ENCODE measurements around the gene CTCFL.

GRCh38 chr20:57535297-57535696, 10.4 kb upstream of the CTCFL start:
- TF ChIP-seq SIN3A (IDR thresholded peaks at IDR 0.05; ENCODE audit: borderline replicate concordance, insufficient read depth, low read length) (no peak), POLR2AphosphoS5 (IDR thresholded peaks at IDR 0.05; ENCODE audit: low read depth, low read length) (no peak), TAF1 (IDR thresholded peaks at IDR 0.05; ENCODE audit: borderline replicate concordance, insufficient read depth, low read length) (no peak), FOXP2 (optimal IDR thresholded peaks at IDR 0.05; ENCODE audit: borderline replicate concordance, extremely low read depth, extremely low read length, insufficient read depth) (no peak)
- TF ChIP-seq, protein P1, sequence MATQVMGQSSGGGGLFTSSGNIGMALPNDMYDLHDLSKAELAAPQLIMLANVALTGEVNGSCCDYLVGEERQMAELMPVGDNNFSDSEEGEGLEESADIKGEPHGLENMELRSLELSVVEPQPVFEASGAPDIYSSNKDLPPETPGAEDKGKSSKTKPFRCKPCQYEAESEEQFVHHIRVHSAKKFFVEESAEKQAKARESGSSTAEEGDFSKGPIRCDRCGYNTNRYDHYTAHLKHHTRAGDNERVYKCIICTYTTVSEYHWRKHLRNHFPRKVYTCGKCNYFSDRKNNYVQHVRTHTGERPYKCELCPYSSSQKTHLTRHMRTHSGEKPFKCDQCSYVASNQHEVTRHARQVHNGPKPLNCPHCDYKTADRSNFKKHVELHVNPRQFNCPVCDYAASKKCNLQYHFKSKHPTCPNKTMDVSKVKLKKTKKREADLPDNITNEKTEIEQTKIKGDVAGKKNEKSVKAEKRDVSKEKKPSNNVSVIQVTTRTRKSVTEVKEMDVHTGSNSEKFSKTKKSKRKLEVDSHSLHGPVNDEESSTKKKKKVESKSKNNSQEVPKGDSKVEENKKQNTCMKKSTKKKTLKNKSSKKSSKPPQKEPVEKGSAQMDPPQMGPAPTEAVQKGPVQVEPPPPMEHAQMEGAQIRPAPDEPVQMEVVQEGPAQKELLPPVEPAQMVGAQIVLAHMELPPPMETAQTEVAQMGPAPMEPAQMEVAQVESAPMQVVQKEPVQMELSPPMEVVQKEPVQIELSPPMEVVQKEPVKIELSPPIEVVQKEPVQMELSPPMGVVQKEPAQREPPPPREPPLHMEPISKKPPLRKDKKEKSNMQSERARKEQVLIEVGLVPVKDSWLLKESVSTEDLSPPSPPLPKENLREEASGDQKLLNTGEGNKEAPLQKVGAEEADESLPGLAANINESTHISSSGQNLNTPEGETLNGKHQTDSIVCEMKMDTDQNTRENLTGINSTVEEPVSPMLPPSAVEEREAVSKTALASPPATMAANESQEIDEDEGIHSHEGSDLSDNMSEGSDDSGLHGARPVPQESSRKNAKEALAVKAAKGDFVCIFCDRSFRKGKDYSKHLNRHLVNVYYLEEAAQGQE (IDR thresholded peaks at IDR 0.05; ENCODE audit: insufficient read depth in 1 of 2, low read depth in 2 of 2, low read length in 2 of 2): no peak

All from PFSK-1 (cell line).